LHCN-M2 (cell line): Measurements from ENCODE around the gene LHX8. TPM values are rescaled to one million over a fixed set of nuclear protein-coding genes. Genes with fewer than 3 reads are reported as not detected.
"Not testable (repeated sequence)": the region's sequence is repeated elsewhere in the genome, so short reads cannot be mapped to it uniquely, and the experiment has no call there.

Experiments
- DNase-seq: peaks from one replicate; pipeline ENCODE4 v3.0.0-alpha.2; 2012; ENCODE audit warnings: low read depth
- polyA plus RNA-seq: library from polyadenylated mRNA; unstranded; fragments of >200 nt; gene quantifications from one replicate; pipeline ENCODE4 v1.2.1, GENCODE V29; 2012; ENCODE audit warnings: missing spikeins
- total RNA-seq: library from RNA; depleted of rRNA; stranded (reverse); fragments of >200 nt; gene quantifications from 2 replicates; pipeline ENCODE4 v1.2.3, GENCODE V29; 2014; rRNA removed

LHX8 gene
- total RNA-seq: not detected in 2 replicates
- polyA plus RNA-seq: not detected

DNA sequence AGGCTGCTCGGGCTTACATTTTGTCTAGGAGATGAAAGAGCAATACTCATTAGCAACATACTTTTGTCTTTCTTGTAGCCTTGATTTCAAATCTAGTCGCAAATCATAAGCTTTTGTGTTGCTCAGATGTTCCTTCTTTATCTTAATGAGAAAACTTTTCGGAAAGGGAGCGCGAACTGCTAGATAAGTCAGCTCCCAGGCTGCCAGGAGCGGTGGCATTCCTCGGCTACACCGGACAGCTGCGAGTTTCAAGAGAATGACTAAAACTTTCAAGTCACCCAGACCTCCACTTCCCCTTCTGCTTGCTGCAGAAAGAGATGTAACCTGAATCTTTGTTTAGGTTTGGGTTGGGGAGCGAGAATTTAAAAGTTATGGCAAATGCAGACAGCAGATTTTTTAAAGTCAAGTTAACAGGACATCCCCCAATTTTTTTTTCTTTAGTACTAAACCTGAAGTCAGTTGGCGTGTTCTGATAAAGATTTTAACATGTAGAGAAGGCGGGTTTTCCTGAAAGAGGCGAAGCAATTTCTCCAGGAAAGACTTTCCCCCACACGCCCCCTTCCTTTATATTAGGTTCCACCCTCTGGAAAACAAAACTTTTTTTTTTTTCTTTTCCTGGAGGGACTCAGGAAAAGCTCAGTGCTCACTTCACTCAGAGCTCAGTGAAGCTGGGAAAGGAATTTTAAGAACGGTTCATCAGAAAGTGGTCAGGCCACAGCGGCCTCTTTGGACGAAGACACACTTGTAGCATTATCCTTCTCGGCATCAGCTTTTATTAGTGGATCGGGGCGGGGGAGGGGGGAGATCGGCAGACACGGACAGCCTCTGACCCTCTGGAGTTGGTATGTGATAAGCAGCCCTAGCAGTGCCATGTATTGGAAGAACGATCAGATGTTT is at the start of gene LHX8:
TSS of gene LHX8 (plus strand) at position 639 of the 897 bp plus-strand sequence. CDS start 2,227 bp downstream, outside the sequence.
- peak; percentile 10 for DNase-seq

DNA sequence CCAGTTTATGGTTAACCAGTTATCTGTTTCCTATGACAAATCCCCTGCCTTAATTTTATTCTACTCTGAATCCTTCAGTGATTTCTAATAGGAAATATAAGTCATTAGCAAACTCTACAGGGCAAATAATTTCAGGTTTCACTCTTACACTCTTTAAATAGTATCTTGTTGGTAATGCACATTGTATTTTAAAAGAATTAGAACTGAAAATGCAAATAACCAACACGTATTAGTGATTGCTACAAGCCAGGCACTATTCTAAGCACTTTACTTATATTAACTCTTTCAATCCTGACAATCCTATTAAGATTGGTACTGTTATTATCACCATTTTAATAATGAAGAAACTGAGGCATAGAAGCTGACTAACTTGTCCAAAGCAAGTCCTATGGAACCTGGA is 48.3 kb upstream of the LHX8 start:
- DNase-seq: no peak

DNA sequence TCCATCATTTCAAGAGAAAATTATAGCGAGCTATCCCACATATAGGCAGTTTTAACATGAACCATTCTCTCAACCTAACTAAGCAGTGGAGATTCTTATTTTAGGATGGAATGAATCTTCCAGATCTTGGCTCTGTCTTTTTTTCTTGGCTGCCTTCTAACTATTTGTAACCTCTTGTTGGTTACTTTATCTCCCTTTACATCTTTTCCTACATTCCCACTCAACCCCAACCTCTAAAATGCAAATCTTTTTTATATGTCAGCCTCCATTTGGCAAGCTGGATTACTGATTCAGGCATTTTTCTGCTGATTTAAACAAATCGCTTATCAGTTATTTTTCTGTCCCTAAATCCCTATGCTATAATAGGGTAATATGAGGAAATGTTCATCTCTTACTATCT is 46.9 kb upstream of the LHX8 start:
- DNase-seq: no peak

DNA sequence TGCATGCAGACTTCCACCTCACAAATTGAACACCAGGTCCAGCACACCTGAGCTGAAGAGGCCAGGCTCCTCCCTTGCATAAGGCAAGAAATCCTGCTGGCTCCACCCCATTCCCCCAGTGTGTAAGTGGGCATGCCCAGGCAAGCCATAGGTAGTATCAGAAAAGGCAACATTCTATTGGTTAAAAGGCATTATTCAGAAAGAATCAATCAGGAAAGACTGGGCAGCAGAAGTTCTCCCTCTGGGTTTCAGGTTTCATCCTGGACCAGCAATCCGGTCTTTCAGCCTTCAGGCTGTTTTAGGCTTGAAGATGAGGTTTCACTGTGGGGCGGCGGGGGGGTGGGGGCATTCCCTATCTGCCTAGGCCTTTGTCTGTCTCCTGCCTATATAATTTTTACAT is 42.0 kb upstream of the LHX8 start:
- DNase-seq: no peak

DNA sequence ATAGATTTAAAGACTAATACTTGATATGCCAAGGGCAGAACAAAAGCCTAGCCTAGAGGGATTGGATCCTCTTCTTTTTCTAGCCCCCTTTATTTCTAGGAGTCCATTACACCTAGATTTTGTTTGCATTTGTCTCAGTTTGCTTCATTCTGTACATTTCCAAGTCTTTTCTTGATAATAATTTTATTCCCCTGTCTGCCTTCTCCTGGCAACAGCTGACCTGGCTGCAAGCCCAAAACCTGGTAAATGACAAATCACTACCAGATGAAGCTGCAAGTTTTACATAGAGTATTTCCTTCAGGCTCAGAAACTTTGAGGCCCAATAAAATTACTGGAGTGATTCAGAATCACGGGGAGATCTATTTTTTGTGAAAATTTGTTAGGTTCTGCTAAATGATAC is 36.5 kb upstream of the LHX8 start:
- peak; percentile 2 for DNase-seq

DNA sequence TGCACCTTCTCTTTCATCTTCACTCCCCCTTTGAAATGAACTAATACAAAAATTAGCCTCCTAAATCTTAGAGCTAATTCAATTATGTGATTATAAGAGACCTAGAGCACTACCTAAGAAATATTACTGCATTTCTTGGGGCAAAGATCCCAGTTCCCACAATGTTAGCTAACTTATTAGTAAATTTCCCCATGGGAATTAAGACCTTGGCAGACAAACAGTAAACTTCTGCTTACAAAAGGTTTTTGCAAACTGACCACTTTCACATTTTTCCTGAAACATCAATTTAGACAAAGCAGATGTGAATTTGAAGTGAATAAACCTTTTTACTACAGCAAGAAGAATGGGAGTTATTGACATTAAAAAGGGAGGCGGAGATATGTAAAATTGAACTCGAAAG is 34.6 kb upstream of the LHX8 start:
- no peak for DNase-seq

DNA sequence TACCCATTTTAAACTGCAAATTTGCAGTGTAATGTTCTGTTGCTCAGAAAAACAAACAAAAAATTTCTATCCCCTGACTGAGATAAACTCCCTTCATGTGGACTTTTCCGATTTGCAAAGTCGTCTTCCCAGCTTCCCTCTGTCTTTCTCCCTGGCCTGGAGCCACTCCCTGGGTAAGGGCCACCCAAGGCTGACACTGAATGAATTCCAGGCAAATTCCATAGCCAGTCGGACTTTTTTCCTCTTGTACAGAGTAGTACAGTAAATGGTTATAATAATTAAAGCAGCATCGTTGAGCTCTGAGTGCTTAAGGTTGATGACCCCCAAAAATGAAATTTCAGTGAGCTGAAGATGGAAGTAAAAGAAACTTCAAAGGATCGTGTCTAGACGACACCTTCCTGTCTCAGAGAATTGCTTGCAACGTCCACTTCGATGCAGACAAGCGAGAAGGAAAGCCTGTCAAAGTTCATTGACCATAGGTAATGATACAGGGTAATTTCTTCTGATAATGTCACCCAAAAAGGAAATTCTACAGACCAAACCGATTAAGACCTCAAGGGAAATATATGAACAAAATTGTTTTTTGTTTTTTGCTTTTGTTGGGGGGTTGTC is 33.6 kb upstream of the LHX8 start:
- no peak for DNase-seq

DNA sequence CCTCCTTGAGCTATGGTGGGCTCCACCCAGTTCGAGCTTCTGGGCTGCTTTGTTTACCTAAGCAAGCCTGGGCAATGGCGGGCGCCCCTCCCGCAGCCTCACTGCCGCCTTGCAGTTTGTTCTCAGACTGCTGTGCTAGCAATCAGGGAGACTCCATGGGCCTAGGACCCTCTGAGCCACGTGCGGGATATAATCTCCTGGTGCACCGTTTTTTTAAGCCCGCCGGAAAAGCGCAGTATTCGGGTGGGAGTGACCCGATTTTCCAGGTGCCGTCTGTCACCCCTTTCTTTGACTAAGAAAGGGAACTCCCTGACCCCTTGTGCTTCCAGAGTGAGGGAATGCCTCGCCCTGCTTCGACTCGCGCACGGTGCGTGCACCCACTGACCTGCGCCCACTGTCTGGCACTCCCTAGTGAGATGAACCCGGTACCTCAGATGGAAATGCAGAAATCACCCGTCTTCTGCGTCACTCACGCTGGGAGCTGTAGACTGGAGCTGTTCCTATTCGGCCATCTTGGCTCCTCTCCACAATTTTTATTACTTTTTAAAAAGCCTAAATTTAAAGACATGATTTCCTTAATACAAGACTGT is 21.7 kb upstream of the LHX8 start:
- DNase-seq: not testable (repeated sequence)

DNA sequence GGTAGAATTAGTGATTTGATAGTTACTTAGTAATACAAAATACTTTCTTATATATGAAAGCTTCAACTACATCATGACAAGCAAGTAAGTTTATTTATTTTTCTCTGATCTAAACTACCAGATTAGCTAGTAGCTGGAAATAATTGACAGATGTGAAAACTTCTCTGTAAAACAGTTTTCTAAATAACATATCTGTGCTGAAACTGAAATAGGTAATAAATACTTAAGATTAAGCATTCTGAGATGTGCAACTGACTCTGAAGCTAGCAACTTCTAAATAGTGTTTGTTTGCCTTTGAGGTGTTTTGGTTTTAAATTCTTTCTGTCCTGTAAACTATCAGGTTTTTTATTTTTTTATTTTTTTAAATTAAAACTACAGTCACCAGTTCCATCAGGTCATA is 18.5 kb upstream of the LHX8 start:
- DNase-seq: no peak

DNA sequence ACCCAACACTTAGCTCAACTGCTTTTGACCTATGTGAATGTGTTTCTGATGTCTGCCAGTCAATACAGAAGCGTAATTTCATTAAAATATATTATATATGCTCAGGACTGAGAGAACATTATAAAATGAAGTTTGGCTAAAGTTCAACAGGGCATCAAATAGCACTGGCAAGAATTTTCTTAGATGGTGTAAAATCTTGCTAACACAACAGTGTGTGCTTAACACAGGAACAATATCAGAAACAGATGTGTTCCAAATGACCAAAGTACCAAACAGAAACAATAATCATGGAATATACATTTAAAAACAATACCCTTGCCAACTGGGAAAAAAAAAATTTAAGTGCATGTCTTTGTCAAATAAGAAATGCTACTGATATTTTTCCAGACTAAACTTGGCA is 10.4 kb upstream of the LHX8 start:
- no peak for DNase-seq

DNA sequence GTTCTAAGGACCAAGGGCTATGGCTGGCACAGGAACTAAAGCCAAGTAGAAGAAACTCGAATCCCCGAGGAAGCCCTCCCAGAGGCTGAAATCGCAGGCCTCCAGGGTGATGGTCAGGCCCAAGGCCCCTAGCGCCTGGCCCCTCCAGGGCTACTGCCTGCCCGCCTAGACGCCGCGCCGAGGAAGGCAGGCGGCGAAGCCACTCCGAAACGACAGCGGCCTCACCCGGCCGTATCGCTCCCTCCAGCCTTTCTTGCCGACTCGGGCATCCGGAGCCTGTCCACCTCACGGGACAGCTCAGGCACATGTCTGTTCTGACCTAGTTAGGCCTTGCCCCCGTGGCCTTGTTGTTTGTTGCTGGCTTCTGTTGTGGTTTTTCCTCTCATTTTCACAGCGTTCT is 9.7 kb upstream of the LHX8 start:
- no peak for DNase-seq

DNA sequence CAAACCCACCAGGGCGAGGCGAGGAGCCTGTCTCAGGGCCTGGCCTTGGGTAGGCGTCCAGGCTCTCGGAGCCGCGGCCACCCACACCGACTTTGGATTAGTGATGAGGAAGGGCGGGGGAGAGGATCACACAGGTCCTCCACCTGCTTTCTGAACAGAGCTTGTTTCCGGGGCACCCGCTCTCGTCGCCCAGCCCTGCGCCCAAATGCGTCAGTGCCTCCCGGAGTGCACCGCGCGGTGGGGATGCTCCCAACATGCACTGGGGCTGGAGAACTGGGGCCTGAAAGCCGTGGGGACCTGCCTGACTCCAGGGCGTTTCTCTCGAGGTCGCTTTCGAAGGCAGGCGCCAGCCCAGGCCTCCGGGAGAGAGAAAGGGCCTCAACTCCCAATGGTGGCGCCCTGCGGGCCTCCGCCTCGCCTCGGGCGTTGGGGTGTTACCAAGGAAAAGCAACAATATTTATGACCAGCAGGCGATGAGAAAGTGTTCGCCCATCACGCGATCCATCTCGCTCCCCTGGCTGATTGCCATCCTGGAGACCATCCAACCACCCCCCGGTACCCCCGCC is 8.9 kb upstream of the LHX8 start:
- DNase-seq: no peak

DNA sequence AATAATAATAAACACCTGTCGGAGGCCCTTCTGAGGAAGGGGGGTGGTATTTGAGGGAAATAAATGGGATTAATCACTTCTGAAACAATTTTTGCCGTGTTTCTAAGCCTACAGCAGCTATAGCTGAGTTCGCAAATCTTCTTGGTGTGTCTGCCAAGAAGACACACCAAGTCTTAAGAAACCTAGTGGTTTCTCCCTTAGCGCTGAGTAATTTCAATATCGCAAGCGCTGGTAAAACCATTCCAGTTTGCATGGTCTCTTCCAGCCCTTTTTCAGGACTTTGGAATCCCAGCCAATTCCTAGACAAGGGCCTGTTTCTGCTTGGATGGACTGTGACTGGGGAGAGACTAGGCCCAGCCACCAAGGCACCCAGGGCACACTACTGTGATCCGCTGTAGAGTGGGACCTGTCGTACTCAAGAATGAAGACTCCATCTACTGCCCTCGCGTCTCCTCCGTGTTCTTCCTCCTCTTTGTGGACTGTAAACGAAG is 7.5 kb upstream of the LHX8 start:
- no peak for DNase-seq

DNA sequence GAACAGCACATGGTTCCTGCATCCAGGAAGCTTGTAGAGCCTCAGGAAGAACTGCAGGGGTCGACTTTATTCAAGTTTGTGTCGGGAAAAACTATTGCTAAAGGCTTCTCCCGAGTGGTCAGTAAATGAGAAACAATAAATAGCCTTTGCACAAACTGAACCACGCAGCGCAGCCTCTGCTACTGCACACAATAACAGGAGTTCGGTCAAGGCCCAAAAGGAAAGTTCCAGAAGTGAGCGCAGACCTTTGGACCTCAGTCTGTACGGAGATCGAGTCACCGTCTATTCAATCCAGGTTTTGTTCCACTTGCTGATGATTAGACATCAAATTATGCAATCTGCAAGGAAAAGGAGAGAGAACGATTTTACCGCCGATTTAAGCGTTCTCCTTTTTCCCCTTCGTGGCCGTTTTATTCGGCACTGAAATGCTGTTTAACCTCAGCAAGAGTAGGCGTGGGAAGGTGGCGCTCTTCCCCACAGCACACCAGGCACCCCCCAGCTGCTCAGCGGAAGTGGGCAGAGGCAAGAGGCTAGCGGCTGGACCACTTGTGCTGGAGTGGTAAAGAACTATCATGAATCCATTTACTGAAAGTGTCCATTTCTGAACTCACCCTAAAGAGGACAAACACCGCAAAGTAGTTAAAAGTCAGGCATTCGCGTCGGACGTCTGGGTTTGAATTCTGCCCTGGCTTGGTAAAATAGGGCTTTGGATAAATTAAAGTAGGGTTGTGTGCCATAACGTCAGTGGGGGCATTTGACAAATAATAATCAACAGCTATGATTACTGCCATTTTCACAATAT is 6.1 kb upstream of the LHX8 start:
- DNase-seq: no peak

DNA sequence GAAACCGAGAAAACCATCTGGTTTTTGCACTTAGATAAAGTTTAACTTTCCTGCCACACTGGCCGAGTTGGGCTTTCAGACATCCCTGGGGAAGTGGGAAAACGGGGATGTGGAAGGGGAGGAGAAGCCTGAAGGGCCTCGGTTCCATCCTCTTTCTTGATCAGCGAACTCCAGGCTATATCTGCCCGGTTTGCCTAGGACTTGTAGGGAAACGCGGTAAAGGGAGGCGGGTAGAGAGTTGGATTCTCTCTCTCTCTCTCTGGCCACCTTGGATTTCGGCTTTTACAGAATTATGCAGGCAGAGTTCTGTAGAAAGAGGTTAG is 4.6 kb upstream of the LHX8 start:
- DNase-seq: no peak

DNA sequence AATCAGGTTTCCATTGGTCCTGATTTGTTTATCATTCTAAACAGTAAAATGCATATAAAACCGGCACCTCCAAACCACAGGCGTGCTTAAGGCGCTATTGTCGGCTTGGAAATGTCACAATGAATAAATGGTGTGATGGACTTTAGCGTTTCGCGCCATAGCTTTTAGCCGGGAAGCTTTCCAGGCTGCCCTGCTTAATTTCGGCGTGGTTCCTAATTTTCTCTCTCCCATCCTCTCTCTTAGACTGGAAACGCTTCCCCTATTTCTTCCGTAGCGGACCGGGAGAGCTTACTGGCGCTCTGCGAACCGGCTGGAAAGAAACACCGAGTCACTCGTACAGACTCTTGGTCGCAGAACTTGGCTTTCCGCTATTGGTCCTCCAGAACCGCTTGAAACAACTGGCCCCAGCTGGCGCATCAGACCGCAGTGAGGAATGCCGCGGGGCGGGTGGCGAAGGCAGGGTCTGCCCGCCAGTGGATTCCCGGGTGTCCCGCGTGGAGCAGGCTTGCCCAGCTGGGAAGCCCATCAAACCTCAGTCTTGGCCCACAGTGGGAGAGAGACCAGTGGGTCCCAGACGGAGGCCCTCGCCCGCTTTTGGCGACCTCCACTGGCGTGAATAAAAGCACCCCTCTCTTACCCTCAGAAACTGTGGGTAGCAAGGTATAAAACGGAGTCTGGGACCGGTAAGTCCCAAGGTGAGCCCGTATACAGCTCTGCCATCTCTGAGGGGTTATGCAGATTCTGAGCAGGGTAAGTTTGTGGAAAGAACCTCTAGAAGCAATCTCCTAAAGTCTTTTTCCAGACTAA is 4.0 kb upstream of the LHX8 start:
- no peak for DNase-seq

DNA sequence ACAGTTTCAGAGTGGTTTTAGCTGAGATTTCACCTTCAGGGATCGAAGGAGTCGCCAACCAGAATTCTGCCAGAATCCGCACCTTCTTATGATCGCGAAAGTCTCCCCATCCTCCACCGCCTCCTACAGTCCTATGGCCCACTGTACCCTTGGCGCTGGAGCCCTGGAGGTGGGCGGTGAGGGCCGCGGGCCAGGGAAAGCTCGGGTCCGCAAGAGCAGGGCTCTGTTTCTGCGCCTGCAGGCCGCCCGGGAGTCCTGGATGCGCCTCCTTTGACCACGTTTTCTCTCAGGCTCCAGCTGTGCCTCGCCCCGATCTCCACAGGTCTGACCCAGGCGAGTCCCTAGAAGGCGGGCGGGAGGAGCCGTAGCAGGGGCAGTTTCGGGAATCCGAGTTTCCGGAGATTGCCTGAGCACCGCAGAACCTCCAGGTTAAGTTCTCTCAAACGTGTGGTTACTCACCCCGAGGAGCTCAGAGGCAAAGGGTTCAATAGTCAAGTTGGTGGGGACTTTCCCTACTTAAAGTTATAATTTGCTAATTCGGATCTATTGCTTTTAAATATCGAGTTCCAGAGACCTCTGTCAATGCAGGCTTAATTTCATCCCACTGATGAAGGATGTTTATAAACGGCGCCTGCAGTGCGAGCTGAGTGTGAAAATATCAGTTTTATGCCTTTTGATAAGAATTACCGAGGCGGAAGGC is 3.2 kb upstream of the LHX8 start:
- no peak for DNase-seq

DNA sequence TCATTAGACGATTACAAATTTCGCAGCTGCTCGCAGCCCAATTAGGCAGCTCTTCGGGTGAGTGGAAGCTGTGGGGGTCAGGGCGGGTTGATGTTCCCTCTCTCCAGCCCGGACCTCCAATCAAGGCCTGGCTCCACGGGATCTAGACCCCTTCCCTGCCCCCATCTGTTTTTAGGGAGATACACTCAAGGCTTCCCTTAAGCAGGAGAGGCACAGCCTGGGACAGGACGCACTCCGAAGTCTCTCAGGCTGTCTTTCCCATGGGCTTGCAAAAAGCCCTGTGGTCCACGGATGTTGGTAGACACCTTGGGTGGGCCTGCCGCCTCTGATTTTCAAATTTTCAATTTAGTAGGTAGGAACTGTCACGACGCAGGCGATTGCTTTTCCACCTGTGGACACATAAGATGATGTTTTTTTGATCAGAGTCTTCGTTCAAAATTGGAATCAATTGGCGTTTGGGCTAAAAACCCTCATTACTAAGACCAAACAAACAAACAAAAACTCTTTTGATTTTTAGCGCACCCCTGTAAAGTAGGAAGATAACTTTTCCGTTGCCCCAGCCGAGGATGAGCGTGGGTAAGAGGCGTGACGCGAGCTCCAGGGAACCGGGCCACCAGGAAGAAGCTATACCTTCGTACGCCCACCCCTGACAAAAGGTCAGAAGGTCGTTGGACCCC is 2.5 kb upstream of the LHX8 start:
- no peak for DNase-seq

DNA sequence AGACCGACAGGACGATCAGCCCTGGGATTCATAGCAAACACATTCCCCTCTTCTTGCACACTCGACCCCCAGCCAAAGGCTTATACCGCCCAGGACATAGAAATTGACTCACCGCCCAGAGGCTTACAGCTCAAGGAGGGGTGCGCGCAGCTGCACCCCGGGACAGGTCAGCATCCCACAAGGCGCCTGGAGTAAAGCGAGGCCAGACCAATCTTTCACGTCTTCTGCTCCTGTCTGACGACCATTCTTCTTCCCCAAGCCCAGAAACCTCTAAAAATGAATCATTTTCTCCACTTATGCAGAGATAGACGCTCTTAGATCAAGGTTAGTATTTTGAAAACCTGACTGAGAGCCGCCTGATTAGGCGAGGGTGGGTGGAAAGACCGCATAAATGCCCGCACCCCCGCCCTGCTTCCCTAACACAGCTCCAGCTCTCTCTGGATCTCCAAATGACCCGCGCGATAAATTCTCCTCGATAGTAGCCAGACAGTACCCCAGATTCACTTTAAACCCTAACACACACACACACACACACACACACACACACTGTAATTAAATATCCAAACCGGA is 1.9 kb upstream of the LHX8 start:
- DNase-seq: no peak
